Astrocyte (in vitro differentiated cells and primary cell): ENCODE measurements around the gene BCR. TPM values are rescaled to one million over a fixed set of nuclear protein-coding genes. Genes with fewer than 3 reads are reported as not detected.

Experiments
- DNase-seq: peaks from one replicate; pipeline ENCODE4 v3.0.0-alpha.2; 2010; ENCODE audit warnings: low read depth
- FAIRE-seq: peaks from 2 replicates; lab custom pipeline; 2011; peaks lifted over from hg19 to GRCh38; lab: Jason Lieb, UNC
- H2AFZ ChIP-seq: 2 replicates; pipeline ENCODE4 v1.6.0; 2012; ENCODE audit warnings: low read depth, low read length, inconsistent platforms
- H3K27ac ChIP-seq: 2 replicates; pipeline ENCODE4 v1.5.1; 2011; ENCODE audit warnings: low read depth, low read length, inconsistent platforms
- H3K27me3 ChIP-seq: 2 replicates; pipeline ENCODE4 v1.6.0; 2011; ENCODE audit warnings: low read length, inconsistent platforms; ENCODE audit not compliant: insufficient read depth
- H3K36me3 ChIP-seq: 2 replicates; pipeline ENCODE4 v1.5.1; 2011; ENCODE audit warnings: low read length, inconsistent platforms; ENCODE audit not compliant: insufficient read depth
- H3K4me1 ChIP-seq: 2 replicates; pipeline ENCODE4 v1.5.1; 2011; ENCODE audit warnings: low read length, inconsistent platforms; ENCODE audit not compliant: insufficient read depth
- H3K4me2 ChIP-seq: 2 replicates; pipeline ENCODE4 v1.6.0; 2012; ENCODE audit warnings: low read length, inconsistent platforms
- H3K4me3 ChIP-seq: 2 replicates; pipeline ENCODE4 v1.5.1; 2011; ENCODE audit warnings: low read depth, mild to moderate bottlenecking, low read length, inconsistent platforms; ENCODE audit not compliant: insufficient read depth
- H3K79me2 ChIP-seq: 2 replicates; pipeline ENCODE4 v1.6.0; 2012; ENCODE audit warnings: mild to moderate bottlenecking, low read length, inconsistent platforms; ENCODE audit not compliant: insufficient read depth
- H3K9ac ChIP-seq: 2 replicates; pipeline ENCODE4 v1.6.0; 2012; ENCODE audit warnings: mild to moderate bottlenecking, low read length, inconsistent platforms
- H3K9me3 ChIP-seq: 2 replicates; pipeline ENCODE4 v1.5.1; 2012; ENCODE audit warnings: low read depth, mild to moderate bottlenecking, low read length, inconsistent platforms; ENCODE audit not compliant: insufficient read depth
- H4K20me1 ChIP-seq: 2 replicates; pipeline ENCODE4 v1.6.0; 2012; ENCODE audit warnings: low read length, inconsistent platforms; ENCODE audit not compliant: insufficient read depth
- H3K27ac Mint-ChIP-seq: one replicate; pipeline ENCODE4 v1.8.0; 2021; ENCODE audit warnings: mild to moderate bottlenecking, mixed read lengths; ENCODE audit not compliant: unreplicated experiment
- H3K27me3 Mint-ChIP-seq: one replicate; pipeline ENCODE4 v1.8.0; 2021; ENCODE audit warnings: low read depth, mixed read lengths; ENCODE audit not compliant: unreplicated experiment
- H3K36me3 Mint-ChIP-seq: one replicate; pipeline ENCODE4 v1.8.0; 2021; ENCODE audit warnings: low read depth, mixed read lengths; ENCODE audit not compliant: unreplicated experiment
- H3K4me1 Mint-ChIP-seq: one replicate; pipeline ENCODE4 v1.8.0; 2021; ENCODE audit warnings: low read depth, mixed read lengths; ENCODE audit not compliant: unreplicated experiment
- H3K4me3 Mint-ChIP-seq: one replicate; pipeline ENCODE4 v1.8.0; 2021; ENCODE audit warnings: mild to moderate bottlenecking, moderate library complexity, mixed read lengths; ENCODE audit not compliant: unreplicated experiment
- H3K9me3 Mint-ChIP-seq: one replicate; pipeline ENCODE4 v1.8.0; 2021; ENCODE audit warnings: mild to moderate bottlenecking, mixed read lengths; ENCODE audit not compliant: unreplicated experiment
- EZH2 ChIP-seq: IDR thresholded peaks from 2 replicates; pipeline ENCODE4 v1.6.1; 2012; ENCODE audit warnings: mild to moderate bottlenecking, low read length, inconsistent platforms; ENCODE audit not compliant: insufficient read depth
- total RNA-seq: library from RNA; stranded (reverse); gene quantifications from 2 replicates; pipeline ENCODE4 v1.2.1, GENCODE V29; 2021
- TF ChIP-seq, protein P1 (sequence below): IDR thresholded peaks from 2 replicates; pipeline ENCODE4 v1.5.1; 2011; ENCODE audit warnings: low read depth, mild to moderate bottlenecking, inconsistent platforms, low read length, moderate library complexity; ENCODE audit not compliant: insufficient read depth

The BCR gene
- total RNA-seq, 1 donor from 2014 or later = 48.9 TPM

DNA sequence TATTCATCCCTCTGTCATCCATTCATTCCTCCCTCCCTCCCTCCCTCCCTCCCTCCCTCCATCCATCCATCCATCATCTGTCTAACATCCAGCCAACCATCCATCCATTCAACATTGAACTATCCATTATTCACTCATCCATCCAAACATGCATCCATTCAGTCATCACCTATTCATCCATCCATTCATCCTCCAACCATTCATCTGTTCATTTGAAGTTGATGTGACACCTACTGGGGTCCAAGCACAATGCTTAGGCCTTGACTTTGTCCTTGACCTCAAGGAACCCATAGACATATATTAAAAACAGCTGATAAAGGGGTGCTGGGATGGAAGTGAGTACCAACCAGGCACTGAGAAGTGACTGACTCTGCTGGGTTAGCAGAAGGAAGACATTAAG, 26.6 kb downstream of the BCR start:
- H3K4me1 Mint-ChIP-seq = no peaks in the 10 kb centered on the region
- H3K36me3 Mint-ChIP-seq = peaks cover 6% of the 10 kb centered on the region
- no peak overlapping the region for H3K4me3 ChIP-seq
- no peaks in the 10 kb centered on the region for H3K4me1 ChIP-seq
- no peaks in the 10 kb centered on the region for H3K36me3 ChIP-seq
- no peaks in the 10 kb centered on the region for H3K27me3 ChIP-seq
- no peak overlapping the region for H3K4me2 ChIP-seq
- peaks cover 83% of the 10 kb centered on the region for H4K20me1 ChIP-seq
- no peak overlapping the region for H3K27ac Mint-ChIP-seq
- H3K9me3 Mint-ChIP-seq = no peaks in the 10 kb centered on the region
- no peak overlapping the region for H3K4me3 Mint-ChIP-seq
- no peaks in the 10 kb centered on the region for H3K9me3 ChIP-seq
- no peak for TF ChIP-seq EZH2
- TF ChIP-seq, protein P1, sequence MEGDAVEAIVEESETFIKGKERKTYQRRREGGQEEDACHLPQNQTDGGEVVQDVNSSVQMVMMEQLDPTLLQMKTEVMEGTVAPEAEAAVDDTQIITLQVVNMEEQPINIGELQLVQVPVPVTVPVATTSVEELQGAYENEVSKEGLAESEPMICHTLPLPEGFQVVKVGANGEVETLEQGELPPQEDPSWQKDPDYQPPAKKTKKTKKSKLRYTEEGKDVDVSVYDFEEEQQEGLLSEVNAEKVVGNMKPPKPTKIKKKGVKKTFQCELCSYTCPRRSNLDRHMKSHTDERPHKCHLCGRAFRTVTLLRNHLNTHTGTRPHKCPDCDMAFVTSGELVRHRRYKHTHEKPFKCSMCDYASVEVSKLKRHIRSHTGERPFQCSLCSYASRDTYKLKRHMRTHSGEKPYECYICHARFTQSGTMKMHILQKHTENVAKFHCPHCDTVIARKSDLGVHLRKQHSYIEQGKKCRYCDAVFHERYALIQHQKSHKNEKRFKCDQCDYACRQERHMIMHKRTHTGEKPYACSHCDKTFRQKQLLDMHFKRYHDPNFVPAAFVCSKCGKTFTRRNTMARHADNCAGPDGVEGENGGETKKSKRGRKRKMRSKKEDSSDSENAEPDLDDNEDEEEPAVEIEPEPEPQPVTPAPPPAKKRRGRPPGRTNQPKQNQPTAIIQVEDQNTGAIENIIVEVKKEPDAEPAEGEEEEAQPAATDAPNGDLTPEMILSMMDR = no peak
- no peak for FAIRE-seq
- H2AFZ ChIP-seq = no peak overlapping the region
- peaks cover 72% of the 10 kb centered on the region for H3K79me2 ChIP-seq
- no peak overlapping the region for H3K9ac ChIP-seq
- no peaks in the 10 kb centered on the region for H3K27me3 Mint-ChIP-seq
- DNase-seq = no peak
- no peak overlapping the region for H3K27ac ChIP-seq

DNA sequence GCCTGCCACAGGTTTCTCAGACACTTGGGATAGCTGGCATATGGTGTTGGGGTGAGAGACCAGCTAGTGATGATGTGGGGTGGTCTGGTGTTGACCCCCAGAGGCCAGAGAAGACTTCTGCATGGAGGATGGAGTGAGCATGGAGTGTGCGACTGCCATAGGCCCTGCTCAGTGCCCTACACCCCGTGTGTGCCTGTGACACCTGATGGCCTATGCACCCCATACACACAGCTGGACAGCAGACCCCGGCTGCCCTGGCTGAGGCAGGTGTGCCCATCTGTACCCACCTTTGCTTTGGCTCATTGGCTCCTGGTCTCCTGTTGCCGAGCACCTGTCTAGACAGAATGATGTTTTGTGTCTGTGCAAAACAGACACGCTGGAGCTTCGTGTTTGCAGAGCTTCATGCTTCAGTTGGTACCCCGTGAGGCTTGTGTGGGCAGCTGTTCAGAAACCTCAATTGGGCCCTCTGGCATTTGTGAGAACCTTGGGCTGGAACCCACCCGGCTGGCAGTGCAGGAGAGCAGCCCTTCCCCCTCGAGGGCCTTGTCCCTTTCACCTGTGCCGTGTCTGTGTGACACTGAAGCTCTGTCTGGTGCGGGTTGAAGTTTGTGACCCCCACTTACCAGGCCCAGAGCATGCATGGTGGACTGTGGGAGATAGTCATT, 27.6 kb downstream of the BCR start:
- no peaks in the 10 kb centered on the region for H3K9me3 Mint-ChIP-seq
- Histone ChIP-seq H3K9me3 (no peaks in the 10 kb centered on the region), H3K4me2 (no peak overlapping the region), H3K36me3 (peaks cover 3% of the 10 kb centered on the region), H4K20me1 (peaks cover 84% of the 10 kb centered on the region), H3K4me1 (no peaks in the 10 kb centered on the region), H3K79me2 (peaks cover 74% of the 10 kb centered on the region), H2AFZ (no peak overlapping the region), H3K4me3 (no peak overlapping the region), H3K27ac (no peak overlapping the region), H3K9ac (no peak overlapping the region), H3K27me3 (no peaks in the 10 kb centered on the region)
- H3K27ac Mint-ChIP-seq = no peak overlapping the region
- DNase-seq (no peak), FAIRE-seq (no peak)
- H3K4me3 Mint-ChIP-seq = no peak overlapping the region
- H3K36me3 Mint-ChIP-seq = peaks cover 6% of the 10 kb centered on the region
- TF ChIP-seq EZH2 = no peak
- TF ChIP-seq, protein P1 = no peak
- H3K27me3 Mint-ChIP-seq = peaks cover 2% of the 10 kb centered on the region
- H3K4me1 Mint-ChIP-seq = peaks cover 2% of the 10 kb centered on the region

GRCh38 chr22:23210428-23211170, 30.3 kb downstream of the BCR start:
- no peak for TF ChIP-seq EZH2
- TF ChIP-seq, protein P1 = no peak
- Histone ChIP-seq H3K27ac (no peak overlapping the region), H3K4me2 (no peak overlapping the region), H2AFZ (no peak overlapping the region), H4K20me1 (peaks cover 84% of the 10 kb centered on the region), H3K36me3 (peaks cover 3% of the 10 kb centered on the region), H3K9me3 (no peaks in the 10 kb centered on the region), H3K79me2 (peaks cover 76% of the 10 kb centered on the region), H3K27me3 (no peaks in the 10 kb centered on the region), H3K4me1 (peaks cover 9% of the 10 kb centered on the region), H3K9ac (no peak overlapping the region), H3K4me3 (no peak overlapping the region)
- H3K9me3 Mint-ChIP-seq = no peaks in the 10 kb centered on the region
- H3K36me3 Mint-ChIP-seq = no peaks in the 10 kb centered on the region
- peaks cover 9% of the 10 kb centered on the region for H3K4me1 Mint-ChIP-seq
- FAIRE-seq (no peak), DNase-seq (no peak)
- H3K27me3 Mint-ChIP-seq = peaks cover 2% of the 10 kb centered on the region
- no peak overlapping the region for H3K27ac Mint-ChIP-seq
- no peak overlapping the region for H3K4me3 Mint-ChIP-seq
